Keratinocyte (primary cell): ENCODE results near the gene SRCIN1. TPM values are rescaled to one million over a fixed set of nuclear protein-coding genes. Genes with fewer than 3 reads are reported as not detected.
A peak's percentile ranks its signal among the peaks of the same experiment; 100 is the strongest.

Source experiments
- DNase-seq: peaks from one replicate; pipeline ENCODE4 v3.0.0-alpha.2; 2011; ENCODE audit warnings: low read depth, missing footprints, low spot score
- FAIRE-seq: peaks from 2 replicates; lab custom pipeline; 2011; peaks lifted over from hg19 to GRCh38; lab: Jason Lieb, UNC
- H2AFZ ChIP-seq: 2 replicates; pipeline ENCODE4 v1.6.0; 2012; ENCODE audit warnings: low read length, control low read depth, inconsistent platforms; ENCODE audit not compliant: control insufficient read depth
- H3K27ac ChIP-seq: 2 replicates; pipeline ENCODE4 v1.5.1; 2011; ENCODE audit warnings: low read length; ENCODE audit not compliant: control insufficient read depth, insufficient read depth
- H3K27me3 ChIP-seq: 3 replicates; pipeline ENCODE4 v1.6.0; 2011; ENCODE audit warnings: low read length; ENCODE audit not compliant: control insufficient read depth, insufficient read depth; ENCODE audit errors: extremely low read depth
- H3K36me3 ChIP-seq, 2 experiments: 2 replicates in 1 of 2; 3 replicates in 1 of 2; pipeline ENCODE4 v1.5.1; 2011; ENCODE audit warnings: low read length in 2 of 2, mild to moderate bottlenecking in 1 of 2; ENCODE audit not compliant: control insufficient read depth in 2 of 2, insufficient read depth in 2 of 2; ENCODE audit errors: extremely low read depth in 1 of 2
- H3K4me1 ChIP-seq: 3 replicates; pipeline ENCODE4 v1.5.1; 2011; ENCODE audit warnings: low read length; ENCODE audit not compliant: control insufficient read depth, insufficient read depth; ENCODE audit errors: extremely low read depth
- H3K4me2 ChIP-seq: 3 replicates; pipeline ENCODE4 v1.6.0; 2011; ENCODE audit warnings: low read depth, low read length; ENCODE audit not compliant: control insufficient read depth, insufficient read depth; ENCODE audit errors: extremely low read depth
- H3K4me3 ChIP-seq, 3 experiments: fragments of 200-600 bp in 1 of 3; sonication (generic) in 1 of 3; 2 replicates in 2 of 3; 3 replicates in 1 of 3; pipeline ENCODE4 v1.5.1; 2011 to 2016; ENCODE audit warnings: low read length in 3 of 3, mild to moderate bottlenecking in 3 of 3, control low read depth in 2 of 3, inconsistent platforms in 1 of 3, low read depth in 1 of 3, mixed read lengths in 1 of 3, mixed run types in 1 of 3, moderate library complexity in 1 of 3; ENCODE audit not compliant: control insufficient read depth in 2 of 3, insufficient read depth in 2 of 3; ENCODE audit errors: extremely low read depth in 1 of 3
- H3K79me2 ChIP-seq: 2 replicates; pipeline ENCODE4 v1.6.0; 2012; ENCODE audit warnings: low read length; ENCODE audit not compliant: control insufficient read depth, insufficient read depth
- H3K9ac ChIP-seq: 3 replicates; pipeline ENCODE4 v1.6.0; 2011; ENCODE audit warnings: low read length; ENCODE audit not compliant: control insufficient read depth, insufficient read depth; ENCODE audit errors: extremely low read depth
- H3K9me1 ChIP-seq: 3 replicates; pipeline ENCODE4 v1.6.0; 2011; ENCODE audit warnings: low read length; ENCODE audit not compliant: control insufficient read depth, insufficient read depth; ENCODE audit errors: extremely low read depth
- H3K9me3 ChIP-seq: 2 replicates; pipeline ENCODE4 v1.5.1; 2012; ENCODE audit warnings: low read depth, low read length; ENCODE audit not compliant: control insufficient read depth
- H4K20me1 ChIP-seq: 3 replicates; pipeline ENCODE4 v1.6.0; 2011; ENCODE audit warnings: low read length; ENCODE audit not compliant: control insufficient read depth, insufficient read depth; ENCODE audit errors: extremely low read depth
- CTCF ChIP-seq, 3 experiments: IDR thresholded peaks in 1 of 3; conservative IDR thresholded peaks in 1 of 3; optimal IDR thresholded peaks in 1 of 3; 2 replicates in 2 of 3; 3 replicates in 1 of 3; pipeline versions ENCODE3 to v1.5.1; 2011; ENCODE audit warnings: low read length in 3 of 3, mild to moderate bottlenecking in 3 of 3, moderate library complexity in 2 of 3, control low read depth in 1 of 3, inconsistent platforms in 1 of 3; ENCODE audit not compliant: insufficient read depth in 2 of 3; ENCODE audit errors: extremely low read depth in 1 of 3
- EZH2 ChIP-seq: IDR thresholded peaks from one replicate; pipeline ENCODE4 v1.6.1; 2012; ENCODE audit warnings: inconsistent platforms, mild to moderate bottlenecking, low read length, moderate library complexity
- dilution Hi-C: fragments of 300-500 bp; cut with MboI; formaldehyde crosslinking; loops from one replicate; pipeline ENCODE4 v1.7.0; 2020; ENCODE audit warnings: low sequenced_read_pairs; ENCODE audit not compliant: extremely low pct_ligation_motif_present
- polyA plus RNA-seq, 5 experiments: library from polyadenylated mRNA; depleted of rRNA in 3 of 5; stranded (reverse) in 3 of 5; stranded (forward) in 1 of 5; unstranded in 1 of 5; fragments of >200 nt; gene quantifications; 1 replicate in 1 of 5; 2 replicates in 3 of 5; 3 replicates in 1 of 5; pipeline versions ENCODE4 v1.2.1 to v1.2.3, GENCODE V29; 2011 to 2012; ENCODE audit warnings: missing spikeins in 2 of 5, low read depth in 1 of 5, low replicate concordance in 1 of 5

SRCIN1 gene
- polyA plus RNA-seq, 1 donor (not counting 4 experiments of a cell fraction or from before 2014, with no cell fraction given): 0.37 TPM

GRCh38 chr17:38509772-38510420, 95.9 kb downstream of the SRCIN1 start:
- H3K4me3 ChIP-seq: no peak overlapping the region
- H3K9me3 ChIP-seq: no peaks in the 10 kb centered on the region
- H3K4me1 ChIP-seq: peaks cover 14% of the 10 kb centered on the region
- FAIRE-seq (no peak), DNase-seq (no peak)
- no peaks in the 10 kb centered on the region for H3K79me2 ChIP-seq
- H3K27me3 ChIP-seq: no peaks in the 10 kb centered on the region
- TF ChIP-seq EZH2: no peak
- TF ChIP-seq CTCF (optimal IDR thresholded peaks at IDR 0.05 in 1 of 3, IDR thresholded peaks at IDR 0.05 in 1 of 3, conservative IDR thresholded peaks at IDR 0.05 in 1 of 3; ENCODE audit: extremely low read depth in 1 of 3, insufficient read depth in 2 of 3, low read length in 3 of 3): no peak
- H3K9ac ChIP-seq: peak overlapping the region; percentile 9
- peak overlapping the region; percentile 60 for H3K4me2 ChIP-seq
- H2AFZ ChIP-seq: no peak overlapping the region
- H4K20me1 ChIP-seq: peaks cover 3% of the 10 kb centered on the region
- peaks cover 2% of the 10 kb centered on the region for H3K9me1 ChIP-seq
- H3K27ac ChIP-seq: no peak overlapping the region
- H3K36me3 ChIP-seq: peaks cover 6 to 10% of the 10 kb centered on the region in 2 experiments
- dilution Hi-C loops: no loop called here

DNA sequence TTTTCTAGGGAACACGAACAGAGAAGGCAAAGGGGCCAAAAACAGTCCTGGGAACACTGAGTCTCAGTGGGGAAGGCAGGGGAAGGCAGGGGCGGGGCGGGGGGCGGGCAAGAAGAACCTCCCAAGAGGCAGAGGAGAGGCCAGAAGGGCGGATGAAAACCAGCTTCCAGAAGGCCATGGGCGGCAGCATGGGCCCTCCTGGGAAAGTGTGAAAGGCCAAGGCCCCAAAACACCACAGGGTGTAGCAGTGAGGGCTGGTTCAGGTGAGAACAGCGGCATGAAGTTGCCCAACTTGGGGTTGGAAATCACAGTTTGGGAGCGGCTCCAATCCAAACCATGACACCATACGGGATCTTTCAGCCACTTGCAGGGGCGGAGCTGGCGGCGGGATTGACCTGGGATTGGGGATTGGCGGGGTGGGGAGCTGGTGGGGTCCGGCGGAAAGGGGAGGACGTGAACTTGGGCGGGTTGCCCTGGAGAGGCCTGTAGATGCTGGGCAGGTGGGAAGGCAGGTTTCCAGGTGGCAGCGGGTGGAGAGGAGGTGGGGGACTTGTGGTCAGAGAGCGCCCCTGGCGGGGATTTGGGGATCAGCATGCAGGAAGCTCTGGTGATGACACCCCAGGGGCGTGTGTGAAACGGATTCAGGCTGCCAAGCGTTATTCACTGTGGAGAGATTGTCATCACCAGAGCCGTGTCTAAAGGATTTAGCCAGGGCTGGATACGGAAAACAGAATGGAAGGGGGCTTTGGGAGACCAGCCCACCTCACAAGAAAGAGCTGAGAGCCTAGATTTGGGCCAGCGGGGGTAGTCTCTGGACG, 96.6 kb downstream of the SRCIN1 start:
- Histone ChIP-seq H3K27ac (no peak overlapping the region), H2AFZ (no peak overlapping the region), H3K4me1 (peaks cover 14% of the 10 kb centered on the region), H3K9me1 (peaks cover 2% of the 10 kb centered on the region), H3K4me2 (peak overlapping the region; percentile 60), H3K27me3 (no peaks in the 10 kb centered on the region), H3K9me3 (no peaks in the 10 kb centered on the region), H3K4me3 (no peak overlapping the region), H3K9ac (peak overlapping the region; percentile 9), H4K20me1 (peaks cover 3% of the 10 kb centered on the region), H3K79me2 (no peaks in the 10 kb centered on the region), H3K36me3 (peaks cover 7 to 10% of the 10 kb centered on the region in 2 experiments)
- dilution Hi-C loops: no loop called here
- TF ChIP-seq EZH2 (no peak), CTCF (optimal IDR thresholded peaks at IDR 0.05 in 1 of 3, IDR thresholded peaks at IDR 0.05 in 1 of 3, conservative IDR thresholded peaks at IDR 0.05 in 1 of 3; ENCODE audit: extremely low read depth in 1 of 3, insufficient read depth in 2 of 3, low read length in 3 of 3) (peak; percentile 67 to 94 (median 74))
- FAIRE-seq (no peak), DNase-seq (peak; percentile 91)
